Lung (tissue), 12 donors: ENCODE measurements around the gene INKA1. TPM values are rescaled to one million over a fixed set of nuclear protein-coding genes. Genes with fewer than 3 reads are reported as not detected.

Experiments
- ATAC-seq: fragments of 200-7000 bp; cut with Tn5 transposase; one replicate; pipeline ENCODE4 v1.9.1; 2020; ENCODE audit warnings: moderate number of reproducible peaks; ENCODE audit not compliant: insufficient read depth, low FRiP score
- DNase-seq, 3 donors: peaks; one replicate each; pipeline ENCODE4 v3.0.0-alpha.2; 2013 to 2017
- H3K27ac ChIP-seq, 2 donors: one replicate each; pipeline ENCODE4 v1.5.1; 2013; ENCODE audit warnings: mild to moderate bottlenecking in 2 of 2, moderate library complexity in 2 of 2, control low read depth in 1 of 2, inconsistent platforms in 1 of 2, low read depth in 1 of 2, low read length in 1 of 2
- H3K27me3 ChIP-seq, 3 donors: one replicate each; pipeline ENCODE4 v1.5.1; 2013; ENCODE audit warnings: low read length in 2 of 3; ENCODE audit not compliant: control insufficient read depth in 3 of 3, insufficient read depth in 3 of 3
- H3K36me3 ChIP-seq, 4 donors: one replicate each; pipeline ENCODE4 v1.5.1; 2013; ENCODE audit warnings: low read length in 4 of 4, mild to moderate bottlenecking in 1 of 4, moderate library complexity in 1 of 4; ENCODE audit not compliant: control insufficient read depth in 4 of 4, insufficient read depth in 4 of 4
- H3K4me1 ChIP-seq, 5 donors: one replicate each; pipeline ENCODE4 v1.5.1; 2013; ENCODE audit warnings: low read length in 5 of 5, mild to moderate bottlenecking in 2 of 5, moderate library complexity in 1 of 5; ENCODE audit not compliant: control insufficient read depth in 5 of 5, insufficient read depth in 5 of 5
- H3K4me3 ChIP-seq: one replicate; pipeline ENCODE4 v1.5.1; 2013; ENCODE audit warnings: mild to moderate bottlenecking, control low read depth, moderate library complexity
- H3K9ac ChIP-seq, 2 donors: one replicate each; pipeline ENCODE4 v1.5.1; 2013; ENCODE audit warnings: low read length in 2 of 2, control low read depth in 1 of 2; ENCODE audit not compliant: insufficient read depth in 1 of 2
- H3K9me3 ChIP-seq, 4 donors: one replicate each; pipeline ENCODE4 v1.5.1; 2013; ENCODE audit warnings: low read length in 3 of 4, mild to moderate bottlenecking in 1 of 4, moderate library complexity in 1 of 4; ENCODE audit not compliant: control insufficient read depth in 4 of 4, insufficient read depth in 3 of 4
- CTCF ChIP-seq: IDR thresholded peaks from 2 replicates; pipeline ENCODE4 v1.5.1; 2012; ENCODE audit warnings: mild to moderate bottlenecking; ENCODE audit errors: control extremely low read depth, extremely low read depth
- WGBS, 2 donors: extraction: QIAGEN DNeasy Blood & Tissue Kit; methylation state at CpG; one replicate each; pipeline ENCODE4 v1.1.7; 2013; 5-methylcytosine and 5-hydroxymethylcytosine counted together
- polyA plus RNA-seq, 2 donors: library from polyadenylated mRNA; stranded (reverse); fragments of 200-250 nt; gene quantifications; one replicate each; pipeline ENCODE4 v1.2.1, GENCODE V29; 2013
- total RNA-seq, 2 donors: library from RNA; depleted of rRNA in 1 of 2; stranded (reverse); fragments of >200 nt in 1 of 2; gene quantifications; one replicate each; pipeline ENCODE4 v1.2.1, GENCODE V29; 2014 to 2021
- donor health status: control.
- donor health status: control.
- donor health status: Bipolar disorder and iron deficiency.
- donor health status: healthy.
- donor health status: DM: yes; HTN: yes; CAD: no.

INKA1 gene
- total and polyA plus RNA-seq, 4 donors = 6.1 to 10.8 (median 6.9) TPM

GRCh38 chr3:49799761-49800160 lies 3.3 kb upstream of the INKA1 start, which contains the start of gene CDHR4:
Gene CDHR4 (minus strand): TSS chr3:49799873. CDS start chr3:49799812, 61 bp downstream.
- no peak for TF ChIP-seq CTCF

GRCh38 chr3:49801160-49801559 lies 1.9 kb upstream of the INKA1 start:
- H3K4me3 ChIP-seq = no peak overlapping the region
- H3K27me3 ChIP-seq = no peaks in the 10 kb centered on the region
- no peak overlapping the region for H3K9ac ChIP-seq
- 89 to 90% methylated on average over 2 of the region's 2 CpGs for WGBS, 2 donors
- TF ChIP-seq CTCF = no peak
- no peaks in the 10 kb centered on the region for H3K9me3 ChIP-seq
- H3K4me1 ChIP-seq = peaks cover 2 to 24% (median 14%) of the 10 kb centered on the region in 5 donors
- ATAC-seq (no peak), DNase-seq (no peak)
- peaks cover 0 to 14% (median 0%) of the 10 kb centered on the region in 4 donors for H3K36me3 ChIP-seq
- no peak overlapping the region for H3K27ac ChIP-seq

More at GRCh38 chr3:49799761-49800160, 3.3 kb upstream of the INKA1 start, which contains the start of gene CDHR4:
- no peaks in the 10 kb centered on the region for H3K27me3 ChIP-seq
- no peak within 1 kb of the TSS for H3K9ac ChIP-seq
- 75 to 83% methylated on average over 4 of the region's 4 CpGs for WGBS, 2 donors
- H3K27ac ChIP-seq = no peak within 1 kb of the TSS
- DNase-seq (no peak), ATAC-seq (no peak)
- H3K4me3 ChIP-seq = no peak within 1 kb of the TSS
- H3K4me1 ChIP-seq = peaks cover 0 to 11% (median 5%) of the 10 kb centered on the region in 5 donors
- H3K36me3 ChIP-seq = peaks cover 0 to 6% (median 0%) of the 10 kb centered on the region in 4 donors
- no peaks in the 10 kb centered on the region for H3K9me3 ChIP-seq

DNA sequence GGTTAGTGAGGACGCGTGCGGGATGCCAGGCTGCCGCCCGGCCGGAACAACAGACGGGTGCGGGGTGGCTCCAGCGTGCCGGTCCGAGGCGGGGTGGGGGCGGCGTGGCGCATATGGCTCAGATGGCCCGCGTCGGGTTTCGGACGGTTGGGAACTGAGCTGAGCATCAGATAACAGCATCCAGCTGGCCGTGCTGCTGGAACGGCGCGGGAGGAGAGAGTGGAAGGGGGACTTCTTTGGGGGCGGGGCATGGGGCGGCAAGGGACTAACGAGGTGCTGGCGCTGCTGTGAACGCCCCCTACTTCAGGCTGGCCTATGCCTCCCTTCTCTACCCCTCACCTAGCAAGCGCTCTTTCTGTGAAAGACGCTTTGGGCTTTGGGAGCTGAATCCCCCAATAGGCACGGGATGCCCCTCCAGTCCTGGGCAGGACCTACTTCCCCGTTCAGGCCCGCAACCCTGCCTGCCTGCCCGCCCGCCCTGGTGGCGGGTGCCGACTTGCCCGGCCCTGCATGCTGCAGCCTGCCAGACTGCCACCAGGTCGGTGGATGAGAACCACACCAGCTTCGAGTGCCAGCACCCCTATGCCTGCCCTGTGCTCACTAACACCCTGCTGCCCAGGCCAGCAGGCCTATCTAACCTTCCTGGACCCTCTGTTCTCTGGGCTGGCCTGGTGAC lies 542 bp downstream of the INKA1 start:
- Histone ChIP-seq H3K4me3 (peak overlapping the region; percentile 67), H3K36me3 (peaks cover 0 to 14% (median 0%) of the 10 kb centered on the region in 4 donors), H3K4me1 (peaks cover 22 to 48% (median 34%) of the 10 kb centered on the region in 5 donors), H3K27ac (peak overlapping the region; percentile 85 to 92), H3K9ac (no peak overlapping the region), H3K9me3 (no peaks in the 10 kb centered on the region), H3K27me3 (no peaks in the 10 kb centered on the region)
- 1 to 4% methylated on average over 40 to 41 of the region's 41 CpGs for WGBS, 2 donors
- ATAC-seq (no peak), DNase-seq (peak; percentile 90 to 95 (median 93))
- TF ChIP-seq CTCF = no peak
